Body of pancreas (tissue), 4 donors: Measurements from ENCODE around the gene FOXF1. TPM values are rescaled to one million over a fixed set of nuclear protein-coding genes. Genes with fewer than 3 reads are reported as not detected.

Source experiments
- ATAC-seq: fragments of 150-250 bp; one replicate; pipeline ENCODE4 v1.9.1; 2016
- DNase-seq, 4 donors: peaks; one replicate each; pipeline ENCODE4 v3.0.0-alpha.2; 2019
- H3K27ac ChIP-seq, 4 donors: fragments of 200-600 bp; sonication (generic); 1 replicate in 3 of 4; 2 replicates in 1 of 4; pipeline versions ENCODE4 v1.5.1 to v1.6.1; 2016 to 2019; ENCODE audit warnings: mild to moderate bottlenecking in 1 of 4, mixed read lengths in 1 of 4, moderate library complexity in 1 of 4
- H3K27me3 ChIP-seq, 2 donors: fragments of 200-600 bp; sonication (generic); one replicate each; pipeline ENCODE4 v1.6.0; 2016; ENCODE audit warnings: mild to moderate bottlenecking in 1 of 2
- H3K36me3 ChIP-seq, 2 donors: fragments of 200-600 bp; sonication (generic); replicated peaks in 1 of 2; 2 replicates each; pipeline ENCODE4 v1.5.1; 2016; ENCODE audit warnings: low read depth in 2 of 2; ENCODE audit not compliant: insufficient read depth in 1 of 2
- H3K4me1 ChIP-seq: fragments of 200-600 bp; sonication (generic); one replicate; pipeline ENCODE4 v1.6.0; 2016
- H3K4me3 ChIP-seq, 2 donors: fragments of 200-600 bp; sonication (generic); 1 replicate in 1 of 2; 2 replicates in 1 of 2; pipeline ENCODE4 v1.5.1; 2016 to 2019
- H3K9me3 ChIP-seq, 3 donors: fragments of 200-600 bp; sonication (generic); 1 replicate in 2 of 3; 2 replicates in 1 of 3; pipeline ENCODE4 v1.5.1; 2016
- CTCF ChIP-seq, 7 experiments: fragments of 450-650 bp in 4 of 7; fragments of 200-600 bp in 3 of 7; sonication (generic) in 3 of 7; IDR thresholded peaks; one replicate each; pipeline ENCODE4 v1.5.1; 2016 to 2019; ENCODE audit warnings: antibody characterized with exemption in 7 of 7
- POLR2A ChIP-seq, 3 donors: fragments of 450-650 bp; IDR thresholded peaks; one replicate each; pipeline ENCODE4 v1.6.1; 2016; ENCODE audit warnings: antibody characterized with exemption in 3 of 3, mild to moderate bottlenecking in 2 of 3
- WGBS, 2 donors: methylation state at CpG; one replicate each; pipeline ENCODE4 v1.1.5; 2017; 5-methylcytosine and 5-hydroxymethylcytosine counted together
- intact Hi-C: fragments of 100-400 bp; cut with DNase I; formaldehyde crosslinking; loops from one replicate; pipeline ENCODE4 v1.15.1; 2023
- total RNA-seq, 2 donors: library from RNA; depleted of rRNA; stranded (reverse); fragments of >200 nt; gene quantifications; one replicate each; pipeline ENCODE4 v1.1.0, GENCODE V29; 2016

The FOXF1 gene
- total RNA-seq, 2 donors from 2014 or later, result 0.52 to 7.3 TPM

- 16 to 46% methylated on average over 6 to 44 of the region's 44 CpGs for WGBS, 2 donors
- DNase-seq (no peak), ATAC-seq (no peak)
- Histone ChIP-seq H3K36me3 (no peaks in the 10 kb centered on the region), H3K4me1 (peaks cover 30% of the 10 kb centered on the region), H3K4me3 (no peak overlapping the region), H3K9me3 (no peaks in the 10 kb centered on the region), H3K27ac (peak overlapping the region in 2 of 4 donors; percentile 30 to 68), H3K27me3 (peaks cover 0 to 19% of the 10 kb centered on the region in 2 donors)
- TF ChIP-seq POLR2A (IDR thresholded peaks at IDR 0.05), result no peak
- no peak for TF ChIP-seq CTCF (IDR thresholded peaks at IDR 0.05)
- intact Hi-C loops, result no loop called here
These were observed 1.2 kb downstream of the FOXF1 start for GRCh38 chr16:86511317-86512161.

GRCh38 chr16:86512301-86512859 is 2.1 kb downstream of the FOXF1 start:
- Histone ChIP-seq H3K4me3 (no peak overlapping the region), H3K27me3 (peaks cover 0 to 16% of the 10 kb centered on the region in 2 donors), H3K4me1 (peaks cover 30% of the 10 kb centered on the region), H3K36me3 (no peaks in the 10 kb centered on the region), H3K27ac (peak overlapping the region in 1 of 4 donors; percentile 6), H3K9me3 (no peaks in the 10 kb centered on the region)
- 19 to 40% methylated on average over 3 to 22 of the region's 24 CpGs for WGBS, 2 donors
- no peak for DNase-seq
- TF ChIP-seq POLR2A (IDR thresholded peaks at IDR 0.05), result no peak
- TF ChIP-seq CTCF (IDR thresholded peaks at IDR 0.05), result no peak
- intact Hi-C loops, result no loop called here
- no peak for ATAC-seq

- intact Hi-C loops, result no loop called here
- 10 to 17% methylated on average over 13 to 29 of the region's 29 CpGs for WGBS, 2 donors
- Histone ChIP-seq H3K4me3 (no peak overlapping the region), H3K4me1 (peaks cover 30% of the 10 kb centered on the region), H3K27ac (no peak overlapping the region), H3K36me3 (no peaks in the 10 kb centered on the region), H3K9me3 (no peaks in the 10 kb centered on the region), H3K27me3 (peaks cover 0 to 13% of the 10 kb centered on the region in 2 donors)
- TF ChIP-seq POLR2A (IDR thresholded peaks at IDR 0.05) (no peak), CTCF (IDR thresholded peaks at IDR 0.05) (no peak)
- DNase-seq, result no peak
- no peak for ATAC-seq
These were observed 2.6 kb downstream of the FOXF1 start for GRCh38 chr16:86512860-86513470.

- intact Hi-C loops, result no loop called here
- ATAC-seq, result no peak
- 12 to 22% methylated on average over 35 of the region's 35 CpGs for WGBS, 2 donors
- TF ChIP-seq CTCF (IDR thresholded peaks at IDR 0.05), result no peak
- TF ChIP-seq POLR2A (IDR thresholded peaks at IDR 0.05), result no peak
- Histone ChIP-seq H3K27ac (no peak overlapping the region), H3K36me3 (no peaks in the 10 kb centered on the region), H3K27me3 (peaks cover 0 to 6% of the 10 kb centered on the region in 2 donors), H3K4me1 (peaks cover 23% of the 10 kb centered on the region), H3K4me3 (no peak overlapping the region), H3K9me3 (no peaks in the 10 kb centered on the region)
- no peak for DNase-seq
These were observed 3.3 kb downstream of the FOXF1 start for GRCh38 chr16:86513471-86514277.
